CD14-positive monocyte (primary cell): Measurements from ENCODE around the gene ZNF335. TPM values are rescaled to one million over a fixed set of nuclear protein-coding genes. Genes with fewer than 3 reads are reported as not detected.

Experiments
- DNase-seq, 3 donors: peaks; one replicate each; pipeline ENCODE4 v3.0.0-alpha.2; 2011 to 2022
- H2AFZ ChIP-seq: 2 replicates; pipeline ENCODE4 v1.6.0; 2012; ENCODE audit warnings: mild to moderate bottlenecking, low read depth, low read length, inconsistent platforms; ENCODE audit not compliant: insufficient read depth, poor library complexity, severe bottlenecking
- H3K27ac ChIP-seq, 2 donors: 1 replicate in 1 of 2; 2 replicates in 1 of 2; pipeline ENCODE4 v1.5.1; 2012 to 2013; ENCODE audit warnings: low read length in 2 of 2, control low read depth in 1 of 2, inconsistent platforms in 1 of 2, low read depth in 1 of 2, mild to moderate bottlenecking in 1 of 2
- H3K27me3 ChIP-seq, 2 donors: one replicate each; pipeline versions ENCODE4 v1.6.0 to v1.6.1; 2011 to 2013; ENCODE audit warnings: low read length in 2 of 2; ENCODE audit not compliant: control insufficient read depth in 2 of 2, insufficient read depth in 2 of 2
- H3K36me3 ChIP-seq, 2 donors: replicated peaks in 1 of 2; 1 replicate in 1 of 2; 2 replicates in 1 of 2; pipeline versions ENCODE4 v1.5.1 to v1.6.1; 2012 to 2013; ENCODE audit warnings: low read length in 2 of 2, control low read depth in 1 of 2, inconsistent platforms in 1 of 2, mild to moderate bottlenecking in 1 of 2; ENCODE audit not compliant: insufficient read depth in 2 of 2, control insufficient read depth in 1 of 2
- H3K4me1 ChIP-seq, 2 donors: 1 replicate in 1 of 2; 2 replicates in 1 of 2; pipeline versions ENCODE4 v1.5.1 to v1.6.1; 2012 to 2013; ENCODE audit warnings: low read length in 2 of 2, control low read depth in 1 of 2, inconsistent platforms in 1 of 2, mild to moderate bottlenecking in 1 of 2, moderate library complexity in 1 of 2; ENCODE audit not compliant: insufficient read depth in 2 of 2, control insufficient read depth in 1 of 2
- H3K4me2 ChIP-seq: replicated peaks from 2 replicates; pipeline ENCODE3; 2012; ENCODE audit warnings: low read length, moderate library complexity, mild to moderate bottlenecking; ENCODE audit not compliant: poor library complexity, severe bottlenecking; ENCODE audit errors: extremely low read depth
- H3K4me3 ChIP-seq, 3 experiments: fragments of 200-600 bp in 1 of 3; sonication (generic) in 1 of 3; replicated peaks in 1 of 3; 1 replicate in 2 of 3; 2 replicates in 1 of 3; pipeline ENCODE4 v1.5.1; 2011 to 2013; ENCODE audit warnings: low read length in 3 of 3, mild to moderate bottlenecking in 3 of 3, control low read depth in 2 of 3, low read depth in 2 of 3, inconsistent platforms in 1 of 3, moderate library complexity in 1 of 3
- H3K79me2 ChIP-seq: 2 replicates; pipeline ENCODE4 v1.6.0; 2012; ENCODE audit warnings: mild to moderate bottlenecking, control low read depth, inconsistent platforms, low read length, moderate library complexity; ENCODE audit not compliant: insufficient read depth
- H3K9ac ChIP-seq: 2 replicates; pipeline ENCODE4 v1.6.0; 2017; ENCODE audit warnings: low read length, mild to moderate bottlenecking; ENCODE audit not compliant: insufficient read depth, poor library complexity, severe bottlenecking
- H3K9me3 ChIP-seq, 2 donors: replicated peaks in 1 of 2; 1 replicate in 1 of 2; 2 replicates in 1 of 2; pipeline versions ENCODE4 v1.5.1 to v1.6.1; 2012 to 2013; ENCODE audit warnings: low read length in 2 of 2, control low read depth in 1 of 2; ENCODE audit not compliant: control insufficient read depth in 1 of 2, insufficient read depth in 1 of 2
- H4K20me1 ChIP-seq: 2 replicates; pipeline ENCODE4 v1.6.0; 2012; ENCODE audit warnings: mild to moderate bottlenecking, low read length, control low read depth, moderate library complexity; ENCODE audit not compliant: insufficient read depth
- H3K27ac Mint-ChIP-seq, 7 donors: one replicate each; pipeline ENCODE4 v1.8.0; 2020; ENCODE audit warnings: mild to moderate bottlenecking in 7 of 7, mixed read lengths in 7 of 7, moderate library complexity in 6 of 7, inconsistent platforms in 2 of 7
- H3K27me3 Mint-ChIP-seq, 3 donors: one replicate each; pipeline ENCODE4 v1.8.0; 2021 to 2022; ENCODE audit warnings: low read depth in 3 of 3, mild to moderate bottlenecking in 3 of 3, mixed read lengths in 3 of 3, moderate library complexity in 3 of 3, inconsistent platforms in 1 of 3
- H3K36me3 Mint-ChIP-seq, 2 donors: one replicate each; pipeline ENCODE4 v1.8.0; 2020; ENCODE audit warnings: mixed read lengths in 2 of 2, inconsistent platforms in 1 of 2, mild to moderate bottlenecking in 1 of 2
- H3K4me1 Mint-ChIP-seq: one replicate; pipeline ENCODE4 v1.8.0; 2020; ENCODE audit warnings: mild to moderate bottlenecking, mixed read lengths
- H3K4me3 Mint-ChIP-seq, 2 donors: one replicate each; pipeline ENCODE4 v1.8.0; 2020; ENCODE audit warnings: mild to moderate bottlenecking in 2 of 2, mixed read lengths in 2 of 2, moderate library complexity in 1 of 2
- H3K9me3 Mint-ChIP-seq, 7 donors: one replicate each; pipeline ENCODE4 v1.8.0; 2020 to 2022; ENCODE audit warnings: mixed read lengths in 7 of 7, mild to moderate bottlenecking in 6 of 7, moderate library complexity in 6 of 7, inconsistent platforms in 2 of 7
- WGBS: methylation state at CpG from one replicate; pipeline ENCODE4 v1.1.5; 2013; ENCODE audit warnings: missing lambda C conversion rate; ENCODE audit not compliant: insufficient coverage; 5-methylcytosine and 5-hydroxymethylcytosine counted together
- intact Hi-C, 2 donors: fragments of 100-400 bp; cut with micrococcal nuclease; formaldehyde crosslinking; loops; one replicate each; pipeline versions ENCODE4 v1.15.0 to v1.15.1; 2023
- polyA plus RNA-seq, 3 donors: library from polyadenylated mRNA; depleted of rRNA in 1 of 3; unstranded in 2 of 3; stranded (reverse) in 1 of 3; fragments of 300-500 nt in 2 of 3; fragments of >200 nt in 1 of 3; fragmentation: Illumina TruSeq in 2 of 3; gene quantifications; 1 replicate in 2 of 3; 2 replicates in 1 of 3; pipeline ENCODE4 v1.2.3, GENCODE V29; 2012 to 2021
- TF ChIP-seq, protein P1 (sequence below): fragments of 200-600 bp; IDR thresholded peaks from one replicate; pipeline ENCODE4 v1.8.0; 2022; ENCODE audit warnings: antibody characterized with exemption, mild to moderate bottlenecking

Gene ZNF335
- polyA plus RNA-seq, 3 donors: 2.7 to 39.6 (median 3.1) TPM

DNA sequence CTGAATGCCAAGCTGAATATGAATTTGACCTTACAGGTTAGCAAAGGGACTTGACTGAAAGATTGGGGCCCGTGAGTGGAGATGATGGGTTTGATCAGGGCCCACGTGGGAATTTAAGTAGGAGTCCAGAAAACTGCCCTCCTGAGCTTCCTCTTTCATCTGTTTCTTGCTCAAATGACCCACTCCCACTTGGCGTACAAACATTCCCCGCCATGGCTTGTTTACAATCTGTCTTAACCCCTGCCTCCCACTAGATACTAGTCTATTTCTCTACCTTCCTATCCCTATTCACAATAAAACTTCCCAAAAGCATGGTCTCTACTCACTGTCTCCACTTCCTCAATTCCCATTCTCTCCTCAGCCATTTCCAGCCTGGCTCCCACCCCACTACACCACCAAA lies 46.1 kb upstream of the ZNF335 start:
- H3K79me2 ChIP-seq: no peaks in the 10 kb centered on the region
- no peak overlapping the region for H3K4me3 ChIP-seq
- H3K27ac ChIP-seq: no peak overlapping the region
- no peaks in the 10 kb centered on the region for H3K9me3 ChIP-seq
- peaks cover 49 to 78% (median 58%) of the 10 kb centered on the region in 3 donors for H3K27me3 Mint-ChIP-seq
- no peak overlapping the region for H3K27ac Mint-ChIP-seq
- no peak overlapping the region for H3K4me2 ChIP-seq
- intact Hi-C loops: loop anchor here in 1 of 2 donors (10.0 kb wide), 1 partner anchor 157 kb away; no protein-coding TSS in a partner anchor
- no peak overlapping the region for H3K9ac ChIP-seq
- 92% methylated on average over 2 of the region's 4 CpGs for WGBS
- no peaks in the 10 kb centered on the region for H3K36me3 ChIP-seq
- H2AFZ ChIP-seq: no peak overlapping the region
- peaks cover 0 to 11% of the 10 kb centered on the region in 2 donors for H3K36me3 Mint-ChIP-seq
- DNase-seq: no peak
- TF ChIP-seq, protein P1, sequence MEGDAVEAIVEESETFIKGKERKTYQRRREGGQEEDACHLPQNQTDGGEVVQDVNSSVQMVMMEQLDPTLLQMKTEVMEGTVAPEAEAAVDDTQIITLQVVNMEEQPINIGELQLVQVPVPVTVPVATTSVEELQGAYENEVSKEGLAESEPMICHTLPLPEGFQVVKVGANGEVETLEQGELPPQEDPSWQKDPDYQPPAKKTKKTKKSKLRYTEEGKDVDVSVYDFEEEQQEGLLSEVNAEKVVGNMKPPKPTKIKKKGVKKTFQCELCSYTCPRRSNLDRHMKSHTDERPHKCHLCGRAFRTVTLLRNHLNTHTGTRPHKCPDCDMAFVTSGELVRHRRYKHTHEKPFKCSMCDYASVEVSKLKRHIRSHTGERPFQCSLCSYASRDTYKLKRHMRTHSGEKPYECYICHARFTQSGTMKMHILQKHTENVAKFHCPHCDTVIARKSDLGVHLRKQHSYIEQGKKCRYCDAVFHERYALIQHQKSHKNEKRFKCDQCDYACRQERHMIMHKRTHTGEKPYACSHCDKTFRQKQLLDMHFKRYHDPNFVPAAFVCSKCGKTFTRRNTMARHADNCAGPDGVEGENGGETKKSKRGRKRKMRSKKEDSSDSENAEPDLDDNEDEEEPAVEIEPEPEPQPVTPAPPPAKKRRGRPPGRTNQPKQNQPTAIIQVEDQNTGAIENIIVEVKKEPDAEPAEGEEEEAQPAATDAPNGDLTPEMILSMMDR: no peak
- peaks cover 0 to 12% (median 2%) of the 10 kb centered on the region in 7 donors for H3K9me3 Mint-ChIP-seq
- H4K20me1 ChIP-seq: peaks cover 4% of the 10 kb centered on the region
- H3K4me1 ChIP-seq: peaks cover 23 to 41% of the 10 kb centered on the region in 2 donors
- H3K4me1 Mint-ChIP-seq: peaks cover 29% of the 10 kb centered on the region
- peaks cover 12 to 54% of the 10 kb centered on the region in 2 donors for H3K27me3 ChIP-seq
- peak overlapping the region in 1 of 2 donors; percentile 0 for H3K4me3 Mint-ChIP-seq

DNA sequence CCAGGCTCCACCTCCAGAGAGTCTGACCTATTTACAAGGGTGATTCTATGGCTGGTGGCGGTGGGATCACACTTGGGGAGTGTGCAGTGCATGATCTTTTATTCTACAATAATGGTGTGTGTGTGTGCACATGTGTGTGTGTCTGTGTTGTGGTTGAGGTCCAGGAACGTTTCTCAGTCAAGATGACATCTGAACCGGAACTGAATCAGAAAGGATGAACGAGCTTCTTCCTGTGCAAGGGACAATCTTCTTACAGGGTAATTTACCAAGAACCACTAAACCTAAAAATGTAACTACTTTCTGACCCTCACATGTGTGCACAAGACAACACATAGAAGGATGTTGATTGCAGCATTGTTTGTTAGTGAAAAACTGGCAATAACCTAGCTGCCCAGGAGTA lies 45.3 kb upstream of the ZNF335 start:
- peaks cover 12 to 56% of the 10 kb centered on the region in 2 donors for H3K27me3 ChIP-seq
- intact Hi-C loops: loop anchor here in 1 of 2 donors (10.0 kb wide), 1 partner anchor 158 kb away; no protein-coding TSS in a partner anchor
- H3K4me3 ChIP-seq: no peak overlapping the region
- H3K9me3 ChIP-seq: peaks cover 0 to 5% of the 10 kb centered on the region in 2 donors
- H3K27ac ChIP-seq: no peak overlapping the region
- peaks cover 32% of the 10 kb centered on the region for H3K4me1 Mint-ChIP-seq
- H3K27me3 Mint-ChIP-seq: peaks cover 49 to 79% (median 62%) of the 10 kb centered on the region in 3 donors
- H3K4me3 Mint-ChIP-seq: no peak overlapping the region
- peaks cover 4% of the 10 kb centered on the region for H4K20me1 ChIP-seq
- no CpG with 5 or more reads among the region's 4 CpGs for WGBS
- TF ChIP-seq, protein P1: no peak
- H3K4me2 ChIP-seq: no peak overlapping the region
- H3K79me2 ChIP-seq: no peaks in the 10 kb centered on the region
- peaks cover 0 to 19% (median 9%) of the 10 kb centered on the region in 7 donors for H3K9me3 Mint-ChIP-seq
- H2AFZ ChIP-seq: no peak overlapping the region
- peaks cover 28 to 42% of the 10 kb centered on the region in 2 donors for H3K4me1 ChIP-seq
- H3K36me3 ChIP-seq: no peaks in the 10 kb centered on the region
- no peak for DNase-seq
- peaks cover 0 to 15% of the 10 kb centered on the region in 2 donors for H3K36me3 Mint-ChIP-seq
- no peak overlapping the region for H3K9ac ChIP-seq
- H3K27ac Mint-ChIP-seq: no peak overlapping the region
